Trophoblast cell (in vitro differentiated cells and primary cell): ENCODE data around the gene COL23A1.

Source experiments
- DNase-seq, 2 donors: peaks; one replicate each; pipeline ENCODE4 v3.0.0-alpha.2; 2016
- H2AFZ ChIP-seq: 2 replicates; pipeline ENCODE4 v1.6.1; 2013; ENCODE audit warnings: low read length, moderate library complexity, mild to moderate bottlenecking; ENCODE audit not compliant: insufficient read depth, poor library complexity
- H2AK5ac ChIP-seq: 2 replicates; pipeline ENCODE4 v1.6.1; 2013; ENCODE audit warnings: mild to moderate bottlenecking, low read length
- H2BK120ac ChIP-seq: 2 replicates; pipeline ENCODE4 v1.6.1; 2013; ENCODE audit warnings: low read length, mild to moderate bottlenecking, moderate library complexity; ENCODE audit not compliant: insufficient read depth, poor library complexity
- H2BK12ac ChIP-seq: 2 replicates; pipeline ENCODE4 v1.6.1; 2013; ENCODE audit warnings: mild to moderate bottlenecking, low read length, moderate library complexity
- H2BK5ac ChIP-seq: 2 replicates; pipeline ENCODE4 v1.6.1; 2013; ENCODE audit warnings: low read length, low read depth, moderate library complexity, mild to moderate bottlenecking; ENCODE audit not compliant: poor library complexity
- H3K14ac ChIP-seq: 2 replicates; pipeline ENCODE4 v1.6.1; 2013; ENCODE audit warnings: mild to moderate bottlenecking, low read length
- H3K18ac ChIP-seq: 2 replicates; pipeline ENCODE4 v1.6.1; 2013; ENCODE audit warnings: mild to moderate bottlenecking, low read length
- H3K23ac ChIP-seq: 2 replicates; pipeline ENCODE4 v1.6.1; 2013; ENCODE audit warnings: low read length
- H3K27ac ChIP-seq: 2 replicates; pipeline ENCODE4 v1.5.1; 2013; ENCODE audit warnings: low read depth, mild to moderate bottlenecking, inconsistent platforms, low read length, moderate library complexity
- H3K27me3 ChIP-seq: 2 replicates; pipeline ENCODE4 v1.6.1; 2013; ENCODE audit warnings: inconsistent platforms, mild to moderate bottlenecking, low read length, moderate library complexity; ENCODE audit not compliant: insufficient read depth
- H3K36me3 ChIP-seq, 2 experiments: 1 replicate in 1 of 2; 2 replicates in 1 of 2; pipeline ENCODE4 v1.6.1; 2013; ENCODE audit warnings: low read length in 2 of 2, mild to moderate bottlenecking in 2 of 2, moderate library complexity in 1 of 2; ENCODE audit not compliant: insufficient read depth in 2 of 2, control insufficient read depth in 1 of 2
- H3K4ac ChIP-seq: 2 replicates; pipeline ENCODE4 v1.6.1; 2013; ENCODE audit warnings: low read depth, mild to moderate bottlenecking, low read length, moderate library complexity
- H3K4me1 ChIP-seq, 2 experiments: 1 replicate in 1 of 2; 2 replicates in 1 of 2; pipeline ENCODE4 v1.6.1; 2013; ENCODE audit warnings: low read length in 2 of 2, mild to moderate bottlenecking in 2 of 2, moderate library complexity in 1 of 2; ENCODE audit not compliant: insufficient read depth in 2 of 2, control insufficient read depth in 1 of 2
- H3K4me2 ChIP-seq: 2 replicates; pipeline ENCODE4 v1.6.1; 2013; ENCODE audit warnings: inconsistent platforms, mild to moderate bottlenecking, low read length, moderate library complexity
- H3K4me3 ChIP-seq: 2 replicates; pipeline ENCODE4 v1.5.1; 2013; ENCODE audit warnings: mild to moderate bottlenecking, low read depth, low read length, inconsistent platforms
- H3K79me1 ChIP-seq: one replicate; pipeline ENCODE4 v1.6.1; 2013; ENCODE audit warnings: low read length
- H3K79me2 ChIP-seq: 2 replicates; pipeline ENCODE4 v1.6.1; 2013; ENCODE audit warnings: low read length, mild to moderate bottlenecking; ENCODE audit not compliant: control insufficient read depth, insufficient read depth, poor library complexity
- H3K9ac ChIP-seq: 2 replicates; pipeline ENCODE4 v1.6.1; 2013; ENCODE audit warnings: mild to moderate bottlenecking, low read length
- H3K9me3 ChIP-seq: 2 replicates; pipeline ENCODE4 v1.6.1; 2013; ENCODE audit warnings: low read depth, mild to moderate bottlenecking, control low read depth, inconsistent platforms, low read length; ENCODE audit not compliant: insufficient read depth
- H4K12ac ChIP-seq: 2 replicates; pipeline ENCODE4 v1.6.1; 2013; ENCODE audit warnings: low read depth, mild to moderate bottlenecking, low read length, moderate library complexity
- H4K8ac ChIP-seq: 2 replicates; pipeline ENCODE4 v1.6.1; 2013; ENCODE audit warnings: low read depth, mild to moderate bottlenecking, low read length, moderate library complexity
- H4K91ac ChIP-seq: one replicate; pipeline ENCODE4 v1.6.1; 2013; ENCODE audit warnings: low read depth, mild to moderate bottlenecking, low read length, moderate library complexity
- WGBS: extraction: QIAGEN DNeasy Blood & Tissue Kit; methylation state at CpG from one replicate; pipeline ENCODE4 v1.1.7; 2013; ENCODE audit warnings: missing lambda C conversion rate; ENCODE audit not compliant: insufficient read length, insufficient coverage; ENCODE audit errors: extremely low coverage; 5-methylcytosine and 5-hydroxymethylcytosine counted together

The COL23A1 gene

GRCh38 chr5:178438796-178439195 is 151.4 kb downstream of the COL23A1 start:
- Histone ChIP-seq H3K23ac (no peak overlapping the region), H3K9ac (no peak overlapping the region), H3K4me1 (peaks cover 0 to 3% of the 10 kb centered on the region in 2 experiments), H2BK120ac (no peak overlapping the region), H3K18ac (no peak overlapping the region), H3K36me3 (no peaks in the 10 kb centered on the region), H3K27ac (no peak overlapping the region), H3K4ac (no peak overlapping the region), H3K9me3 (peaks cover 2% of the 10 kb centered on the region), H4K8ac (no peak overlapping the region), H2AK5ac (no peak overlapping the region), H3K14ac (no peak overlapping the region), H3K79me1 (no peaks in the 10 kb centered on the region), H3K27me3 (no peaks in the 10 kb centered on the region), H2BK5ac (no peak overlapping the region), H4K12ac (no peak overlapping the region), H2AFZ (no peak overlapping the region), H2BK12ac (no peak overlapping the region), H3K4me3 (no peak overlapping the region), H4K91ac (no peak overlapping the region), H3K79me2 (no peaks in the 10 kb centered on the region), H3K4me2 (no peak overlapping the region)
- no CpG with 5 or more reads among the region's 6 CpGs for WGBS
- DNase-seq: no peak

- H2AK5ac ChIP-seq: no peak overlapping the region
- no peak overlapping the region for H3K27ac ChIP-seq
- H3K14ac ChIP-seq: no peak overlapping the region
- H3K9me3 ChIP-seq: peaks cover 2% of the 10 kb centered on the region
- no peak overlapping the region for H2BK120ac ChIP-seq
- H2BK12ac ChIP-seq: no peak overlapping the region
- no peak overlapping the region for H3K4me3 ChIP-seq
- H3K4ac ChIP-seq: no peak overlapping the region
- no peak overlapping the region for H4K12ac ChIP-seq
- no peak overlapping the region for H3K9ac ChIP-seq
- no peak overlapping the region for H2BK5ac ChIP-seq
- H3K36me3 ChIP-seq: no peaks in the 10 kb centered on the region
- no peak overlapping the region for H4K8ac ChIP-seq
- no peak overlapping the region for H3K23ac ChIP-seq
- no peak overlapping the region for H3K18ac ChIP-seq
- H3K27me3 ChIP-seq: no peaks in the 10 kb centered on the region
- no peaks in the 10 kb centered on the region for H3K79me1 ChIP-seq
- H3K4me2 ChIP-seq: no peak overlapping the region
- DNase-seq: no peak
- no CpG with 5 or more reads among the region's 8 CpGs for WGBS
- no peak overlapping the region for H4K91ac ChIP-seq
- H3K4me1 ChIP-seq: peaks cover 0 to 3% of the 10 kb centered on the region in 2 experiments
- no peak overlapping the region for H2AFZ ChIP-seq
- no peaks in the 10 kb centered on the region for H3K79me2 ChIP-seq
Observed at GRCh38 chr5:178437386-178438075, 152.7 kb downstream of the COL23A1 start.

- no peak overlapping the region for H3K18ac ChIP-seq
- H4K8ac ChIP-seq: no peak overlapping the region
- no peak overlapping the region for H3K9ac ChIP-seq
- no peak overlapping the region for H3K4ac ChIP-seq
- peaks cover 2% of the 10 kb centered on the region for H3K9me3 ChIP-seq
- H3K4me1 ChIP-seq: peaks cover 0 to 3% of the 10 kb centered on the region in 2 experiments
- no peaks in the 10 kb centered on the region for H3K79me1 ChIP-seq
- H2AK5ac ChIP-seq: no peak overlapping the region
- no peak overlapping the region for H2BK12ac ChIP-seq
- no peak overlapping the region for H3K27ac ChIP-seq
- no peak overlapping the region for H2AFZ ChIP-seq
- no peak overlapping the region for H3K23ac ChIP-seq
- no peak for DNase-seq
- no peak overlapping the region for H3K4me3 ChIP-seq
- H3K14ac ChIP-seq: no peak overlapping the region
- H2BK120ac ChIP-seq: no peak overlapping the region
- H4K91ac ChIP-seq: no peak overlapping the region
- H3K4me2 ChIP-seq: no peak overlapping the region
- WGBS: no CpG with 5 or more reads among the region's 13 CpGs
- H3K36me3 ChIP-seq: no peaks in the 10 kb centered on the region
- no peaks in the 10 kb centered on the region for H3K27me3 ChIP-seq
- H2BK5ac ChIP-seq: no peak overlapping the region
- H4K12ac ChIP-seq: no peak overlapping the region
- H3K79me2 ChIP-seq: no peaks in the 10 kb centered on the region
Observed at GRCh38 chr5:178436326-178436940, 153.8 kb downstream of the COL23A1 start.

- DNase-seq: no peak
- Histone ChIP-seq H2AFZ (no peak overlapping the region), H3K79me2 (no peaks in the 10 kb centered on the region), H2AK5ac (no peak overlapping the region), H3K36me3 (no peaks in the 10 kb centered on the region), H2BK5ac (no peak overlapping the region), H3K79me1 (no peaks in the 10 kb centered on the region), H3K27ac (no peak overlapping the region), H3K23ac (no peak overlapping the region), H4K91ac (no peak overlapping the region), H3K4me3 (no peak overlapping the region), H3K4ac (no peak overlapping the region), H3K4me1 (peaks cover 0 to 3% of the 10 kb centered on the region in 2 experiments), H3K4me2 (no peak overlapping the region), H3K27me3 (no peaks in the 10 kb centered on the region), H3K9ac (no peak overlapping the region), H2BK120ac (no peak overlapping the region), H3K9me3 (peaks cover 4% of the 10 kb centered on the region), H2BK12ac (no peak overlapping the region), H3K14ac (no peak overlapping the region), H4K12ac (no peak overlapping the region), H4K8ac (no peak overlapping the region), H3K18ac (no peak overlapping the region)
- WGBS: no CpG with 5 or more reads among the region's 22 CpGs
Observed at GRCh38 chr5:178435321-178436238, 154.6 kb downstream of the COL23A1 start.
